GM19324 (cell line): Measurements from ENCODE around the gene TNKS1BP1.
"Not testable (repeated sequence)": the region's sequence is repeated elsewhere in the genome, so short reads cannot be mapped to it uniquely, and the experiment has no call there.

Experiments used
- ATAC-seq: cut with Tn5 transposase; IDR thresholded peaks from one replicate; pipeline ENCODE4 v1.9.1; 2021; ENCODE audit warnings: mild to moderate bottlenecking, moderate library complexity; ENCODE audit not compliant: unreplicated experiment, low FRiP score

The TNKS1BP1 gene

GRCh38 chr11:57353852-57354251 is 29.1 kb upstream of the TNKS1BP1 start:
- ATAC-seq: no peak

GRCh38 chr11:57353446-57353845 is 28.7 kb upstream of the TNKS1BP1 start:
- no peak for ATAC-seq

GRCh38 chr11:57353036-57353435 is 28.3 kb upstream of the TNKS1BP1 start:
- no peak for ATAC-seq

GRCh38 chr11:57349491-57350274 is 24.9 kb upstream of the TNKS1BP1 start:
- no peak for ATAC-seq

GRCh38 chr11:57348636-57349313 is 24.0 kb upstream of the TNKS1BP1 start:
- ATAC-seq: no peak

- ATAC-seq: no peak
These were observed 23.3 kb upstream of the TNKS1BP1 start for GRCh38 chr11:57348052-57348451.

GRCh38 chr11:57347336-57347735 is 22.6 kb upstream of the TNKS1BP1 start:
- no peak for ATAC-seq

- no peak for ATAC-seq
These were observed 20.9 kb upstream of the TNKS1BP1 start for GRCh38 chr11:57345555-57346211.

- no peak for ATAC-seq
These were observed 20.1 kb upstream of the TNKS1BP1 start for GRCh38 chr11:57344826-57345225.

GRCh38 chr11:57343825-57344224 is 19.1 kb upstream of the TNKS1BP1 start:
- no peak for ATAC-seq

GRCh38 chr11:57342702-57343101 is 17.9 kb upstream of the TNKS1BP1 start:
- ATAC-seq: no peak

- ATAC-seq: no peak
These were observed 16.6 kb upstream of the TNKS1BP1 start for GRCh38 chr11:57341250-57341808.

- no peak for ATAC-seq
These were observed 15.4 kb upstream of the TNKS1BP1 start for GRCh38 chr11:57340039-57340615.

GRCh38 chr11:57339328-57339727 is 14.6 kb upstream of the TNKS1BP1 start:
- no peak for ATAC-seq

GRCh38 chr11:57338142-57338541 is 13.4 kb upstream of the TNKS1BP1 start, which contains the start of gene P2RX3:
TSS of gene P2RX3 (plus strand) at chr11:57338352. CDS start at chr11:57338551, 199 bp downstream.
- ATAC-seq: no peak

GRCh38 chr11:57336856-57337255 is 12.1 kb upstream of the TNKS1BP1 start:
- not testable (repeated sequence) for ATAC-seq

GRCh38 chr11:57336111-57336666 is 11.4 kb upstream of the TNKS1BP1 start:
- no peak for ATAC-seq

GRCh38 chr11:57335343-57336110 is 10.8 kb upstream of the TNKS1BP1 start, which contains the start of gene SSRP1:
TSS of gene SSRP1 (minus strand) at chr11:57335892. CDS start at chr11:57335121, 771 bp downstream.
- peak; percentile 100 for ATAC-seq

GRCh38 chr11:57335023-57335342 is 10.2 kb upstream of the TNKS1BP1 start:
- ATAC-seq: no peak
